Esophagus (tissue), 2 donors: Measurements from ENCODE around the gene SAMD4A. TPM values are rescaled to one million over a fixed set of nuclear protein-coding genes. Genes with fewer than 3 reads are reported as not detected.

Experiments
- H3K27ac ChIP-seq, 2 donors: one replicate each; pipeline ENCODE4 v1.5.1; 2013; ENCODE audit warnings: low read depth in 2 of 2, mild to moderate bottlenecking in 2 of 2, inconsistent platforms in 1 of 2, low read length in 1 of 2, moderate library complexity in 1 of 2
- H3K27me3 ChIP-seq, 2 donors: one replicate each; pipeline ENCODE4 v1.6.1; 2013; ENCODE audit warnings: low read length in 2 of 2, control low read depth in 1 of 2, mild to moderate bottlenecking in 1 of 2; ENCODE audit not compliant: insufficient read depth in 2 of 2, control insufficient read depth in 1 of 2
- H3K36me3 ChIP-seq, 2 donors: one replicate each; pipeline ENCODE4 v1.6.1; 2013; ENCODE audit warnings: low read length in 1 of 2; ENCODE audit not compliant: control insufficient read depth in 2 of 2, insufficient read depth in 2 of 2
- H3K4me1 ChIP-seq, 2 donors: one replicate each; pipeline ENCODE4 v1.6.1; 2013; ENCODE audit warnings: low read length in 1 of 2; ENCODE audit not compliant: control insufficient read depth in 2 of 2, insufficient read depth in 2 of 2
- H3K4me3 ChIP-seq, 2 donors: one replicate each; pipeline ENCODE4 v1.5.1; 2013; ENCODE audit warnings: low read length in 2 of 2, mild to moderate bottlenecking in 2 of 2, low read depth in 1 of 2, moderate library complexity in 1 of 2
- H3K9me3 ChIP-seq, 2 donors: one replicate each; pipeline ENCODE4 v1.6.1; 2013; ENCODE audit warnings: mild to moderate bottlenecking in 2 of 2, low read depth in 1 of 2, low read length in 1 of 2, moderate library complexity in 1 of 2; ENCODE audit not compliant: control insufficient read depth in 2 of 2, insufficient read depth in 1 of 2
- WGBS, 2 donors: extraction: QIAGEN DNeasy Blood & Tissue Kit; methylation state at CpG; one replicate each; pipeline ENCODE4 v1.1.7; 2013; 5-methylcytosine and 5-hydroxymethylcytosine counted together
- polyA plus RNA-seq, 2 donors: library from polyadenylated mRNA; stranded (reverse); fragments of 200-250 nt; gene quantifications; one replicate each; pipeline ENCODE4 v1.2.3, GENCODE V29; 2013
- donor health status: healthy with polysubstance abuse.
- donor health status: Bipolar disorder and iron deficiency.

SAMD4A gene
- polyA plus RNA-seq, 2 donors, result 1.1 to 1.7 TPM

DNA sequence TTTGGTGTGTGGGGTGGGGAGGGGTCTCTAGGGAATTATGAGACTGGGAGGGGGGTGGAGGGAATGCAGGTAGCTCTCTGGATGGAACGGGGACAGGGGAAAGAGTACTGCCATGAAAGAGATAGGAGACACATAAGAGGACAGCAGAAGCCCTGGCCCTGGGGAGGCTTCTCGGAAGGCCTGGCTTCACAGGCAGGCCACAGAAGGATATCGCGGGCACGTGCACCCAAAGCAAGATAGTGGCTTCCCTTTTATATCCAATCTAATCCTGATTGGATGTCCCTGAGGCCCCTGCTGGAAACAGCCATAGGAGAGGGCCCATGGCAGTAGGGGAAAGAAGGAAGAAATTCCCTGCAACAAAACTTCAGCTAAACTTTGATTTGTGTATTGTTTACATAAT, 222.2 kb downstream of the SAMD4A start:
- Histone ChIP-seq H3K4me1 (no peaks in the 10 kb centered on the region), H3K36me3 (no peaks in the 10 kb centered on the region), H3K27ac (no peak overlapping the region), H3K9me3 (no peaks in the 10 kb centered on the region), H3K27me3 (no peaks in the 10 kb centered on the region), H3K4me3 (no peak overlapping the region)
- WGBS, 2 donors, result 92% methylated on average over 5 of the region's 5 CpGs

DNA sequence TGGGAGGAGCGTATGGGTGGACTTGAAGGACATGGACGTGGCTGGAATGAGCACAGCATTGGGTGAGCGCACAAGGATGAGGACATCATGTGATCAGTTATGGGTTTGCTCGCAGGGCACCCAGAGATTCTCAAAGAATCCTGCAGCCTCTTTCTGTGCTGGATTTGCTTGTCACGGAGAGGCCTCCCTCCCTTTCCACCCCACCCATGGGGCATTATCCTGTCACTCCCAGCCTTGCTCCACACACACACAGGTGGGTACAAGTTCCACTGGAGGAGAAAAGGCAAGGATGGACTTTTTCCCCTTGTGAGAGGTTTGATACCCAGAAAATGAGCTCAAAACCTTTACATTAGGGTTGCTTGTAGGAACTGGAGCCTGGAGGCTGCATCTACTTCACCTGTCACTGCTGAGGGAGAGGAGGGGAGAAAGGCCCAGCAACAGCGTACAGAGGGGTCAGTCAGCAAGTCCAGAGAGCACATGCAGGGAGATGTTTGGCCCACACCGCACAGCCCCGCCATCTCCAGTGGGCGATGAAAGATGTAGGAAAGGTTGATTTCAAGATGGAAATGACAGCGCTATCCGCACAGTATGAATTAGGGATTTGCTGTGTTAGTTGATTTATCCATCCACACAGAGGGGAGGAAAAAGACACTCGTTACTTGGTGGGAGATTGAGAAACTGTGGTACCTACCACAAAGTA, 223.0 kb downstream of the SAMD4A start:
- H3K27ac ChIP-seq, result no peak overlapping the region
- WGBS, 2 donors, result 93 to 95% methylated on average over 12 of the region's 12 CpGs
- H3K27me3 ChIP-seq, result no peaks in the 10 kb centered on the region
- no peaks in the 10 kb centered on the region for H3K36me3 ChIP-seq
- no peak overlapping the region for H3K4me3 ChIP-seq
- no peaks in the 10 kb centered on the region for H3K4me1 ChIP-seq
- H3K9me3 ChIP-seq, result peaks cover 0 to 3% of the 10 kb centered on the region in 2 donors

DNA sequence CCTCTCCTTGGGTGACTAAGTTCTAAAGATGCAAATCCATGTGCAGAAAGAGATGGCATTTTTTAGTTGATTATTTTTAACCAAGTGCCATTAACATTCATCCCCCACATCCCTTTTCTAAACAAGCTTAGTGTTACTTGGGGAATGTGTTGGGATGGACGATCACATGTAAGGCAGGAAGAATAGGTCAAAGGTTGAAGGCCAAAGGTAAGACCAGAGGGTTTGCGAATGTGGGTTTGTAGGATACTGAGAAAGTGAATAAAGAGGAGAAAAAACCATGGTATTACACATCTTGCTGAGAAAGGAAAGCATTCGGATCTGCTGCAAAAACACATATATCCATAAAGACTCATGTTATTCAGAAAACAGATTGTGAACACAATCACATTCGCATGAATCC, 224.1 kb downstream of the SAMD4A start:
- no peak overlapping the region for H3K27ac ChIP-seq
- H3K9me3 ChIP-seq, result peaks cover 0 to 5% of the 10 kb centered on the region in 2 donors
- H3K4me1 ChIP-seq, result no peaks in the 10 kb centered on the region
- H3K27me3 ChIP-seq, result no peaks in the 10 kb centered on the region
- WGBS, 2 donors, result 90 to 91% methylated on average over 4 of the region's 4 CpGs
- H3K36me3 ChIP-seq, result no peaks in the 10 kb centered on the region
- H3K4me3 ChIP-seq, result no peak overlapping the region

DNA sequence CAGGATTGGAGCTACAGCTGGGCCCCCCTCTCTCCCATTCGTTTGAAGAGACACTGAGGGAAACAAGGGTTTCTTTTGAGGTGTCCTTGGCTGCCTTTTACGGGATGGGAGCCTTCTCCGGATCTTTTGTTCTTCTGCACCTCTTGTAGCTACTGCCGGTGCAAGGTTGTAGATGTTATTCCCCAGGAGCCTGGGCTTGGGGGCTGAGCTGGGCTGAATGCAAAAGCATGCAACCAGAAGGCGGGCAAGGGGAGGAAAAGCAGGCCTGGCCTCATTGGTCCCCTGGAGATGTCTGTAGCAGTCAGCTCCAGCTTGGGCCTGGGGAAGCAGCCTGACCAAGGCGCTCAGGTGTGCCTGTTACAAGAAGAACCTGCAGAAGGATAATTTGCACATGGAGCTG, 225.4 kb downstream of the SAMD4A start:
- Histone ChIP-seq H3K27me3 (no peaks in the 10 kb centered on the region), H3K36me3 (no peaks in the 10 kb centered on the region), H3K9me3 (peaks cover 0 to 5% of the 10 kb centered on the region in 2 donors), H3K27ac (no peak overlapping the region), H3K4me1 (no peaks in the 10 kb centered on the region), H3K4me3 (no peak overlapping the region)
- WGBS, 2 donors, result 81 to 83% methylated on average over 6 of the region's 6 CpGs

DNA sequence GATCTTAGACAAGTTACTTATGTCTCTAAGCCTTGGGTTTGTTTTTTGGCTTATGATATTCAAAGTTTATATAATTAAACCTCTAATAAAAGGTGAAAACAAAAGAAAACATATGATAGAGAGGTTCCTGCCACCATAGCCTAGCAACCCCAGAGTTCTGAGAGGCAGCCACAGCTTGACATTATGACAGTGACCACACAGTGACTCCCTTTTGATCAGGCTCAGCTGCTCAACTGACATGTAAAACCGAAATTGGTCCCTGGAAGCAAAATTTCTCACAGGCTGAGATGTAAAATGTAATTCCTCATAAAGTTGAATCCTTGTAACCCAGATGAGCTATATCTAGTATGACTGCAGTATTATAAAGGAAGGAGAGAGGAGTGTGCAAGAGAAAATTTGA, 227.2 kb downstream of the SAMD4A start:
- Histone ChIP-seq H3K27ac (no peak overlapping the region), H3K27me3 (no peaks in the 10 kb centered on the region), H3K4me3 (no peak overlapping the region), H3K36me3 (no peaks in the 10 kb centered on the region), H3K9me3 (peaks cover 0 to 5% of the 10 kb centered on the region in 2 donors), H3K4me1 (no peaks in the 10 kb centered on the region)
- WGBS, 2 donors, result 48 to 64% methylated on average over 1 of the region's 1 CpG

DNA sequence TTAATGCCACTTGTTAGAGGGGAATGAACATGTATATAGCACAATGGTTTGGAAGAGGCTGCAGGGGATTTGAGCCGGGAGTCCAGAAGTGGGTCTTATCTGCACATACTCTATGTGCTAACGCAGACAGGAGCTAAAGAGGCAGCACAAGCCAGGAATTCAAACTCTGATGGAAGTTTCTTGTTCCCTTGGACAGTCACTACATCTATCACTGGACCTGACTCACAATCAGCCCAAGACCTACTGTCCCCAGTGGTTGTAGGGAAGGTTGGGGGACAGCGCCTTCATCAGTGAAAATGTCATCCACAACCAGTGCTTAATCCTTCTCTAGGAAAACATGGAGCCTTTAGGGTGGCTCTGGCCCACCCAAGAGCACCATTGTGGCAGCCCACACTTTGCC, 227.9 kb downstream of the SAMD4A start:
- Histone ChIP-seq H3K27me3 (no peaks in the 10 kb centered on the region), H3K4me1 (no peaks in the 10 kb centered on the region), H3K27ac (no peak overlapping the region), H3K36me3 (no peaks in the 10 kb centered on the region), H3K9me3 (peaks cover 0 to 5% of the 10 kb centered on the region in 2 donors), H3K4me3 (no peak overlapping the region)
- 93 to 97% methylated on average over 3 of the region's 3 CpGs for WGBS, 2 donors

DNA sequence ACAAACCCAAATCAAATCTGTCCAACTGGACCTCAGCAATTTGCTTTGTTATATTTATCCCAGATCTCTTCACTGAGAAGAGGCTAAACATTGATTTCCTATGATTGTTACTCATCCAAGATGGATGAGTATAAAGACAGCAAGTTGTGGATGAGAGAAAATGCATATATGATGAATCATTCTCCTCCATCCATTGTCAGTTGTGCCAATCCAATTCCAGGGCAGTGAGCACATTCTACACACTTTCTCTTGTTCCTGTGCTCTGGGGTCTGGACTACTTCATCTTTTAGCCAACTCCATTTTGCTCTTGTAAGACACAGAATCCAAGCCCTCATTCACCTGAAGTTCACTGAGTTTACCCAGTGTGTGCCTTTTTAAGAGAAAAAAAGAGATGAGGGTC, 230.0 kb downstream of the SAMD4A start:
- no peaks in the 10 kb centered on the region for H3K27me3 ChIP-seq
- H3K4me1 ChIP-seq, result no peaks in the 10 kb centered on the region
- H3K36me3 ChIP-seq, result no peaks in the 10 kb centered on the region
- no peak overlapping the region for H3K4me3 ChIP-seq
- H3K27ac ChIP-seq, result no peak overlapping the region
- peaks cover 0 to 5% of the 10 kb centered on the region in 2 donors for H3K9me3 ChIP-seq

DNA sequence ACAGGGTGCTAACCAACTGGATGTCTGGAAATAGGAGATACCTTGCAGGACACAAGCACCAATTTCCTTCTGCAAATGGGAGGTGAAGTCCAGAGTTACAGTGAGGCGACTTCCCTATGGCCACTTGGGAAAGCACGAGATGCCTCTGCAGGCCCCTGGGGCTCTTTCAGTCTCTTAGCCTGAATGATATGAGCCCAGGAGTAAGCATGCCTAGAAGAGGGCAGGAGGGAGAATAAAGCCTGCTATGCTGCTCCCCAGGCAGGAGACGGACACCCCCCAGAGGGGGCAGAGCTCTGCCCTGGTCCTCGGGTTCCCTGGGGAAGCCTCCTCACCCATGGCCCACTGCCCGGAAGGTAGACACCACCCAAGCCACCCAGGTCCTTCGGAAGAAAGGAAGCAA, 230.6 kb downstream of the SAMD4A start:
- H3K27me3 ChIP-seq, result no peaks in the 10 kb centered on the region
- 79 to 82% methylated on average over 6 of the region's 6 CpGs for WGBS, 2 donors
- peaks cover 0 to 5% of the 10 kb centered on the region in 2 donors for H3K9me3 ChIP-seq
- H3K36me3 ChIP-seq, result no peaks in the 10 kb centered on the region
- no peak overlapping the region for H3K27ac ChIP-seq
- no peaks in the 10 kb centered on the region for H3K4me1 ChIP-seq
- H3K4me3 ChIP-seq, result no peak overlapping the region

DNA sequence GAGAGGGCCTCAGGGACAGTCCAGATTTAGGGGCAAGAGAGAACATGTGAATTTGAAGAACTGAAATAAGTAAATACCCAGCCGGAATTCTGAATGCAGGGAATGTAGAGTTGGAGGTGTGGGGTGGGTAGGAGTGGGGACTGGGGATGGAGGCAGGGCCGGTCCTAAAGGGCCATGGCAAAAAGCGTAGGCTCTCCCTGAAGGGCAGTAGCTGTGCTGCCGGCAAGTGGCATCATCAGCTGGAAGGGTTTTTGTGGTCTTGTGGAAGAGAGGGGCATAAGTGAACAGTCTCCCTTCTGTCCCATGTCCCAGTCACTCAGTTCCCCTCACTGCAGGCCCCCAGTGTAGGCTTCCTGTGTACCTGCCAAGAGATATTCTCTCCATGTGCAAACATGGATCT, 231.1 kb downstream of the SAMD4A start:
- no peak overlapping the region for H3K27ac ChIP-seq
- no peaks in the 10 kb centered on the region for H3K27me3 ChIP-seq
- H3K36me3 ChIP-seq, result no peaks in the 10 kb centered on the region
- WGBS, 2 donors, result 47 to 56% methylated on average over 4 of the region's 4 CpGs
- H3K4me1 ChIP-seq, result no peaks in the 10 kb centered on the region
- no peak overlapping the region for H3K4me3 ChIP-seq
- H3K9me3 ChIP-seq, result peaks cover 0 to 5% of the 10 kb centered on the region in 2 donors

DNA sequence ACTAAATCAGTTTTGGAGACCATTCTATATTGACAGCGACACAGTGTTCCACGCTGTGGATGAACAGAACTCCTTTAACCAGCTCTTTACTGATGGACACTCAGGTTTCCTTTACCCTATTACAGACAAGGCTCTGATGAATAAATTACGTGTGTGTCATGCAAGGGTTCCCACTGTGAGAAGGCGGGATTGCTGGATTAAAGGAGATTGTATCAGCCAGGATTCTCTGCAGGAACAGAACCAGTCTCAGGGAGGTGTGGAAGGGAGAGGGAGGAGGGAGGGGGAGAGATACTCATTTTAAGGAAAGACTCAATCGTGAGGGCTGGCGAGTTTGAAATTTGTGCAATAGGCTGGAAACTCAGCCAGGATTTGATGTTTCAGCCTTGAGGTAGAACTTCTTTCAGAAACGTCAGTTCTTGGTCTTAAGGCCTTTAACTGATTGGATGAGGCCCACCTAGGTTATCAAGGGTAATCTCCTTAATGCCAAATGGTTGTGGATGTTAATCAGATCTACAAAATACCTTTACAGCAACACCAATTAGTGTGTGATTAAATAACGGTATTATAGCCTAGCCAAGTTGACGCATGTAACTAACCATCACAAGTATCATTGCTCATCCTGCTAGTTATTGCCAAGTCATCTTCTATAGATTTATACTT, 231.7 kb downstream of the SAMD4A start:
- no peak overlapping the region for H3K4me3 ChIP-seq
- H3K36me3 ChIP-seq, result no peaks in the 10 kb centered on the region
- peaks cover 0 to 5% of the 10 kb centered on the region in 2 donors for H3K9me3 ChIP-seq
- 84 to 87% methylated on average over 9 of the region's 9 CpGs for WGBS, 2 donors
- no peaks in the 10 kb centered on the region for H3K27me3 ChIP-seq
- no peaks in the 10 kb centered on the region for H3K4me1 ChIP-seq
- H3K27ac ChIP-seq, result no peak overlapping the region
